Immature natural killer cell (primary cell): ENCODE results near the gene GRAMD1B. TPM values are rescaled to one million over a fixed set of nuclear protein-coding genes. Genes with fewer than 3 reads are reported as not detected.

ENCODE experiments used
- DNase-seq, 3 donors: peaks; one replicate each; pipeline ENCODE4 v3.0.0; 2022; ENCODE audit warnings: mixed read lengths in 1 of 3
- H3K27ac Mint-ChIP-seq, 6 donors: one replicate each; pipeline ENCODE4 v1.8.0; 2020; ENCODE audit warnings: mixed read lengths in 6 of 6, mild to moderate bottlenecking in 5 of 6, inconsistent platforms in 4 of 6, moderate library complexity in 3 of 6
- H3K27me3 Mint-ChIP-seq, 3 donors: one replicate each; pipeline ENCODE4 v1.8.0; 2020 to 2021; ENCODE audit warnings: low read depth in 3 of 3, mild to moderate bottlenecking in 3 of 3, mixed read lengths in 3 of 3, moderate library complexity in 3 of 3, inconsistent platforms in 1 of 3
- H3K36me3 Mint-ChIP-seq, 3 donors: one replicate each; pipeline ENCODE4 v1.8.0; 2020; ENCODE audit warnings: mixed read lengths in 3 of 3, inconsistent platforms in 2 of 3, mild to moderate bottlenecking in 2 of 3
- H3K4me1 Mint-ChIP-seq, 2 donors: one replicate each; pipeline ENCODE4 v1.8.0; 2020; ENCODE audit warnings: inconsistent platforms in 2 of 2, mild to moderate bottlenecking in 2 of 2, mixed read lengths in 2 of 2, moderate library complexity in 1 of 2
- H3K4me3 Mint-ChIP-seq, 5 donors: one replicate each; pipeline ENCODE4 v1.8.0; 2020; ENCODE audit warnings: mild to moderate bottlenecking in 5 of 5, mixed read lengths in 5 of 5, inconsistent platforms in 3 of 5, moderate library complexity in 3 of 5
- H3K9me3 Mint-ChIP-seq, 6 donors: one replicate each; pipeline ENCODE4 v1.8.0; 2020; ENCODE audit warnings: mild to moderate bottlenecking in 6 of 6, mixed read lengths in 6 of 6, inconsistent platforms in 4 of 6, moderate library complexity in 3 of 6
- polyA plus RNA-seq, 3 donors: library from polyadenylated mRNA; unstranded; fragments of 300-500 nt; fragmentation: Illumina TruSeq; gene quantifications; one replicate each; pipeline ENCODE4 v1.2.3, GENCODE V29; 2021

Gene GRAMD1B
- polyA plus RNA-seq, 3 donors from 2014 or later: 0.78 to 3.4 (median 1.5) TPM

- H3K27ac Mint-ChIP-seq: no peak overlapping the region
- H3K4me3 Mint-ChIP-seq: no peak overlapping the region
- H3K27me3 Mint-ChIP-seq: peaks cover 0 to 2% (median 0%) of the 10 kb centered on the region in 3 donors
- DNase-seq: no peak
- peaks cover 16 to 26% (median 18%) of the 10 kb centered on the region in 3 donors for H3K36me3 Mint-ChIP-seq
- H3K9me3 Mint-ChIP-seq: no peaks in the 10 kb centered on the region
- no peaks in the 10 kb centered on the region for H3K4me1 Mint-ChIP-seq
Observed at GRCh38 chr11:123608371-123608770, 178.3 kb downstream of the GRAMD1B start.

GRCh38 chr11:123608945-123609344 lies 178.9 kb downstream of the GRAMD1B start:
- no peak overlapping the region for H3K4me3 Mint-ChIP-seq
- peaks cover 16 to 26% (median 18%) of the 10 kb centered on the region in 3 donors for H3K36me3 Mint-ChIP-seq

GRCh38 chr11:123611698-123612097 lies 181.6 kb downstream of the GRAMD1B start:
- H3K4me3 Mint-ChIP-seq: no peak overlapping the region
- DNase-seq: no peak
- peak overlapping the region in 2 of 6 donors; percentile 18 to 37 for H3K27ac Mint-ChIP-seq
- peaks cover 15 to 36% (median 17%) of the 10 kb centered on the region in 3 donors for H3K36me3 Mint-ChIP-seq
- H3K4me1 Mint-ChIP-seq: no peaks in the 10 kb centered on the region
- no peaks in the 10 kb centered on the region for H3K9me3 Mint-ChIP-seq
- H3K27me3 Mint-ChIP-seq: peaks cover 0 to 1% (median 0%) of the 10 kb centered on the region in 3 donors

More at GRCh38 chr11:123608945-123609344, 178.9 kb downstream of the GRAMD1B start:
- H3K9me3 Mint-ChIP-seq: no peaks in the 10 kb centered on the region
- peak overlapping the region in 1 of 6 donors; percentile 25 for H3K27ac Mint-ChIP-seq
- no peaks in the 10 kb centered on the region for H3K4me1 Mint-ChIP-seq
- H3K27me3 Mint-ChIP-seq: peaks cover 0 to 2% (median 0%) of the 10 kb centered on the region in 3 donors
- DNase-seq: no peak

- H3K4me1 Mint-ChIP-seq: no peaks in the 10 kb centered on the region
- H3K36me3 Mint-ChIP-seq: peaks cover 10 to 37% (median 14%) of the 10 kb centered on the region in 3 donors
- peaks cover 0 to 3% (median 0%) of the 10 kb centered on the region in 3 donors for H3K27me3 Mint-ChIP-seq
- no peak for DNase-seq
- no peak overlapping the region for H3K27ac Mint-ChIP-seq
- H3K4me3 Mint-ChIP-seq: no peak overlapping the region
- H3K9me3 Mint-ChIP-seq: no peaks in the 10 kb centered on the region
Observed at GRCh38 chr11:123616505-123617198, 186.6 kb downstream of the GRAMD1B start.

GRCh38 chr11:123622576-123622975 lies 192.5 kb downstream of the GRAMD1B start:
- no peak overlapping the region for H3K27ac Mint-ChIP-seq
- H3K36me3 Mint-ChIP-seq: peaks cover 10 to 19% (median 17%) of the 10 kb centered on the region in 3 donors
- no peak for DNase-seq
- no peaks in the 10 kb centered on the region for H3K9me3 Mint-ChIP-seq
- H3K4me3 Mint-ChIP-seq: no peak overlapping the region
- peaks cover 0 to 2% (median 1%) of the 10 kb centered on the region in 3 donors for H3K27me3 Mint-ChIP-seq
- no peaks in the 10 kb centered on the region for H3K4me1 Mint-ChIP-seq

GRCh38 chr11:123624974-123625373 lies 194.9 kb downstream of the GRAMD1B start:
- H3K27ac Mint-ChIP-seq: no peak overlapping the region
- peaks cover 7 to 11% (median 8%) of the 10 kb centered on the region in 3 donors for H3K36me3 Mint-ChIP-seq
- H3K4me3 Mint-ChIP-seq: no peak overlapping the region
- no peaks in the 10 kb centered on the region for H3K4me1 Mint-ChIP-seq
- peaks cover 1 to 3% (median 2%) of the 10 kb centered on the region in 3 donors for H3K27me3 Mint-ChIP-seq
- no peaks in the 10 kb centered on the region for H3K9me3 Mint-ChIP-seq
- DNase-seq: no peak

GRCh38 chr11:123628936-123629683 lies 199.0 kb downstream of the GRAMD1B start:
- H3K27ac Mint-ChIP-seq: no peak overlapping the region

GRCh38 chr11:123630126-123630608 lies 200.1 kb downstream of the GRAMD1B start:
- Mint-ChIP-seq H3K27me3 (peaks cover under 1 to 3% (median 2%) of the 10 kb centered on the region in 3 donors), H3K9me3 (no peaks in the 10 kb centered on the region), H3K27ac (no peak overlapping the region), H3K36me3 (peaks cover 0 to 3% (median 0%) of the 10 kb centered on the region in 3 donors), H3K4me1 (no peaks in the 10 kb centered on the region), H3K4me3 (no peak overlapping the region)
- DNase-seq: no peak

More at GRCh38 chr11:123628936-123629683, 199.0 kb downstream of the GRAMD1B start:
- H3K9me3 Mint-ChIP-seq: no peaks in the 10 kb centered on the region
- peaks cover 0 to 3% (median 2%) of the 10 kb centered on the region in 3 donors for H3K27me3 Mint-ChIP-seq
- H3K4me1 Mint-ChIP-seq: no peaks in the 10 kb centered on the region
- H3K4me3 Mint-ChIP-seq: no peak overlapping the region
- H3K36me3 Mint-ChIP-seq: peaks cover 0 to 5% (median 2%) of the 10 kb centered on the region in 3 donors
- no peak for DNase-seq

- no peaks in the 10 kb centered on the region for H3K4me1 Mint-ChIP-seq
- H3K4me3 Mint-ChIP-seq: no peak overlapping the region
- no peaks in the 10 kb centered on the region for H3K36me3 Mint-ChIP-seq
- no peaks in the 10 kb centered on the region for H3K9me3 Mint-ChIP-seq
- H3K27me3 Mint-ChIP-seq: peaks cover 2 to 7% (median 4%) of the 10 kb centered on the region in 3 donors
- no peak overlapping the region for H3K27ac Mint-ChIP-seq
- DNase-seq: no peak
Observed at GRCh38 chr11:123640029-123640428, 210.0 kb downstream of the GRAMD1B start.

GRCh38 chr11:123640677-123641494 lies 210.8 kb downstream of the GRAMD1B start:
- no peak overlapping the region for H3K4me3 Mint-ChIP-seq
- H3K9me3 Mint-ChIP-seq: no peaks in the 10 kb centered on the region
- DNase-seq: peak in 2 of 3 donors; percentile 16 to 26
- H3K27me3 Mint-ChIP-seq: peaks cover 0 to 7% (median 2%) of the 10 kb centered on the region in 3 donors
- no peaks in the 10 kb centered on the region for H3K4me1 Mint-ChIP-seq
- no peaks in the 10 kb centered on the region for H3K36me3 Mint-ChIP-seq
- no peak overlapping the region for H3K27ac Mint-ChIP-seq

- no peaks in the 10 kb centered on the region for H3K4me1 Mint-ChIP-seq
- H3K4me3 Mint-ChIP-seq: no peak overlapping the region
- H3K27me3 Mint-ChIP-seq: peaks cover 0 to 7% (median 2%) of the 10 kb centered on the region in 3 donors
- no peak overlapping the region for H3K27ac Mint-ChIP-seq
- peaks cover 0 to 2% (median 0%) of the 10 kb centered on the region in 6 donors for H3K9me3 Mint-ChIP-seq
- no peak for DNase-seq
- no peaks in the 10 kb centered on the region for H3K36me3 Mint-ChIP-seq
Observed at GRCh38 chr11:123641495-123641840, 211.4 kb downstream of the GRAMD1B start.

- Mint-ChIP-seq H3K9me3 (peaks cover 0 to 2% (median 0%) of the 10 kb centered on the region in 6 donors), H3K4me1 (no peaks in the 10 kb centered on the region), H3K36me3 (no peaks in the 10 kb centered on the region), H3K27ac (no peak overlapping the region), H3K27me3 (peaks cover 0 to 7% (median 2%) of the 10 kb centered on the region in 3 donors), H3K4me3 (no peak overlapping the region)
- DNase-seq: no peak
Observed at GRCh38 chr11:123642435-123642834, 212.4 kb downstream of the GRAMD1B start.

- Mint-ChIP-seq H3K27me3 (peaks cover 2 to 8% (median 2%) of the 10 kb centered on the region in 3 donors), H3K9me3 (peaks cover 0 to 4% (median 0%) of the 10 kb centered on the region in 6 donors), H3K36me3 (no peaks in the 10 kb centered on the region), H3K27ac (no peak overlapping the region), H3K4me1 (no peaks in the 10 kb centered on the region), H3K4me3 (no peak overlapping the region)
- no peak for DNase-seq
Observed at GRCh38 chr11:123645286-123645975, 215.4 kb downstream of the GRAMD1B start.
